ENCODE results near the gene DYNC1I2.

GRCh38 chr2:171671867-171672266 is 15.4 kb upstream of the DYNC1I2 start:
- no peak for TF ChIP-seq CTCF (IDR thresholded peaks at IDR 0.05; ENCODE audit: low read length)
- TF ChIP-seq EZH2 (IDR thresholded peaks at IDR 0.05; ENCODE audit: borderline replicate concordance, low read length), result no peak

All from OCI-LY1 (cell line).